SK-N-SH treated with all-trans-retinoic acid at 6 μM for 48 hours (cell line): ENCODE results near the gene MARK3.

Experiments
- TCF4 ChIP-seq: fragments of 250-450 bp; sonication (Bioruptor Pico); IDR thresholded peaks from 2 replicates; pipeline ENCODE4 v1.8.0; 2021; ENCODE audit warnings: mild to moderate bottlenecking, moderate library complexity, borderline replicate concordance
- ZC3H10 ChIP-seq: fragments of 250-450 bp; sonication (Bioruptor Pico); IDR thresholded peaks from 2 replicates; pipeline ENCODE4 v1.5.1; 2021; ENCODE audit warnings: mild to moderate bottlenecking, moderate library complexity
- ZFP30 ChIP-seq: fragments of 450-650 bp; formaldehyde crosslinking; IDR thresholded peaks from 2 replicates; pipeline ENCODE4 v1.5.0; 2022; ENCODE audit warnings: mild to moderate bottlenecking, moderate library complexity
- TF ChIP-seq, protein P1 (sequence below): fragments of 250-450 bp; sonication (Bioruptor Pico); IDR thresholded peaks from 2 replicates; pipeline ENCODE4 v1.5.1; 2020; ENCODE audit warnings: low read depth, mild to moderate bottlenecking, moderate library complexity
- TF ChIP-seq, protein P2 (sequence below): fragments of 250-450 bp; sonication (Bioruptor Pico); IDR thresholded peaks from 2 replicates; pipeline ENCODE4 v1.8.0; 2020; ENCODE audit warnings: mild to moderate bottlenecking, moderate library complexity, borderline replicate concordance
- TF ChIP-seq, protein P3 (sequence below): fragments of 250-450 bp; sonication (Bioruptor Pico); IDR thresholded peaks from 2 replicates; pipeline ENCODE4 v1.5.1; 2021; ENCODE audit warnings: mild to moderate bottlenecking, moderate library complexity

DNA sequence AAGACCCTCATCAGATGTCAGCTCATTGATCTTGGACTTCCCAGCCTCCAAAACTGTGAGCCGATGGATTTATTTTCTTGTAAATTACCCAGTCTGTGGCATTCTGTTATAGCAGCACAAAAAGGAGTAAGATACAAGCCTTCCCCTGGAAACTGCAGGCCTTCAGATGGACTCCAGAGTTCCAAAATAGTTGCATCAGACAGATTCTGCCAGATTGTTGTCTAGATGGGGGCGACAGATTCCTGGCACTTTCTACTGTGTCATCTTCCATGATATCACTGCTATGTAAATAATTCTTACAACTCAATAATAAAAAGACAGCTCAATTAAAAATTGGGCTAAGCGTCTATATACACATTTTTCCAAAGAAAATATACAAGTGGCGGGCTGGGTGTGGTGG lies 17.2 kb upstream of the MARK3 start:
- TF ChIP-seq, protein P1, sequence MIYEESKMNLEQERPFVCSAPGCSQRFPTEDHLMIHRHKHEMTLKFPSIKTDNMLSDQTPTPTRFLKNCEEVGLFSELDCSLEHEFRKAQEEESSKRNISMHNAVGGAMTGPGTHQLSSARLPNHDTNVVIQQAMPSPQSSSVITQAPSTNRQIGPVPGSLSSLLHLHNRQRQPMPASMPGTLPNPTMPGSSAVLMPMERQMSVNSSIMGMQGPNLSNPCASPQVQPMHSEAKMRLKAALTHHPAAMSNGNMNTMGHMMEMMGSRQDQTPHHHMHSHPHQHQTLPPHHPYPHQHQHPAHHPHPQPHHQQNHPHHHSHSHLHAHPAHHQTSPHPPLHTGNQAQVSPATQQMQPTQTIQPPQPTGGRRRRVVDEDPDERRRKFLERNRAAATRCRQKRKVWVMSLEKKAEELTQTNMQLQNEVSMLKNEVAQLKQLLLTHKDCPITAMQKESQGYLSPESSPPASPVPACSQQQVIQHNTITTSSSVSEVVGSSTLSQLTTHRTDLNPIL (CRISPR knock-in tag), result no peak
- TF ChIP-seq, protein P2, sequence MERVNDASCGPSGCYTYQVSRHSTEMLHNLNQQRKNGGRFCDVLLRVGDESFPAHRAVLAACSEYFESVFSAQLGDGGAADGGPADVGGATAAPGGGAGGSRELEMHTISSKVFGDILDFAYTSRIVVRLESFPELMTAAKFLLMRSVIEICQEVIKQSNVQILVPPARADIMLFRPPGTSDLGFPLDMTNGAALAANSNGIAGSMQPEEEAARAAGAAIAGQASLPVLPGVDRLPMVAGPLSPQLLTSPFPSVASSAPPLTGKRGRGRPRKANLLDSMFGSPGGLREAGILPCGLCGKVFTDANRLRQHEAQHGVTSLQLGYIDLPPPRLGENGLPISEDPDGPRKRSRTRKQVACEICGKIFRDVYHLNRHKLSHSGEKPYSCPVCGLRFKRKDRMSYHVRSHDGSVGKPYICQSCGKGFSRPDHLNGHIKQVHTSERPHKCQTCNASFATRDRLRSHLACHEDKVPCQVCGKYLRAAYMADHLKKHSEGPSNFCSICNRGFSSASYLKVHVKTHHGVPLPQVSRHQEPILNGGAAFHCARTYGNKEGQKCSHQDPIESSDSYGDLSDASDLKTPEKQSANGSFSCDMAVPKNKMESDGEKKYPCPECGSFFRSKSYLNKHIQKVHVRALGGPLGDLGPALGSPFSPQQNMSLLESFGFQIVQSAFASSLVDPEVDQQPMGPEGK (CRISPR knock-in tag), result no peak
- TF ChIP-seq, protein P3, sequence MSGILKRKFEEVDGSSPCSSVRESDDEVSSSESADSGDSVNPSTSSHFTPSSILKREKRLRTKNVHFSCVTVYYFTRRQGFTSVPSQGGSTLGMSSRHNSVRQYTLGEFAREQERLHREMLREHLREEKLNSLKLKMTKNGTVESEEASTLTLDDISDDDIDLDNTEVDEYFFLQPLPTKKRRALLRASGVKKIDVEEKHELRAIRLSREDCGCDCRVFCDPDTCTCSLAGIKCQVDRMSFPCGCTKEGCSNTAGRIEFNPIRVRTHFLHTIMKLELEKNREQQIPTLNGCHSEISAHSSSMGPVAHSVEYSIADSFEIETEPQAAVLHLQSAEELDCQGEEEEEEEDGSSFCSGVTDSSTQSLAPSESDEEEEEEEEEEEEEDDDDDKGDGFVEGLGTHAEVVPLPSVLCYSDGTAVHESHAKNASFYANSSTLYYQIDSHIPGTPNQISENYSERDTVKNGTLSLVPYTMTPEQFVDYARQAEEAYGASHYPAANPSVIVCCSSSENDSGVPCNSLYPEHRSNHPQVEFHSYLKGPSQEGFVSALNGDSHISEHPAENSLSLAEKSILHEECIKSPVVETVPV (CRISPR knock-in tag), result no peak
- TF ChIP-seq TCF4 (CRISPR knock-in tag) (no peak), ZC3H10 (CRISPR knock-in tag) (no peak), ZFP30 (CRISPR knock-in tag) (no peak)
